ENCODE results near the gene COMT.

DNA sequence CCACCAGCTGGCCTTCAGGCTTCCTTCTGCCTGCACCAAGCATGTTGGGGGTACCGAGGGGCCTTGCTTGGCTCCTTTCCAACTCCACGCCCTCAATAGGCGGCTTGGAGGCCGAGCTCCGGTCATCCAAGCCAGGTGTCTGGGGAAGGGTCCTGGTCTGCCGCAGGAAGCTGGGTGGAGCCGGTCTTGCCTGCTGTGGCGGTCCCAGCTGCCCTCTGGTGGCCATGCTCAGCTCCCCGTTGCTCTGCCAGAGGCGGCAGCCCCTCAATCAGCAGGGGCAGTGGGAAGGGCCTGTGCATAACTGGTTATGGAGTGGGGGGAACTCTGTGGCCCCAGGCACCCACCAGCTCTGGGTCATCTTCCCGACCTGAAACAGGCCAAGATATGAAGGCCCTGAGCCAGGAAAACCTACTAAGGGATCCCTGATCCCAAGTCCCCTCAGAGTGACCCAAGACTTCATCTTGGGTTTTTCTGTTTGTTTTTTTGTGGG is 71.9 kb downstream of the COMT start:
- TF ChIP-seq, protein P1, sequence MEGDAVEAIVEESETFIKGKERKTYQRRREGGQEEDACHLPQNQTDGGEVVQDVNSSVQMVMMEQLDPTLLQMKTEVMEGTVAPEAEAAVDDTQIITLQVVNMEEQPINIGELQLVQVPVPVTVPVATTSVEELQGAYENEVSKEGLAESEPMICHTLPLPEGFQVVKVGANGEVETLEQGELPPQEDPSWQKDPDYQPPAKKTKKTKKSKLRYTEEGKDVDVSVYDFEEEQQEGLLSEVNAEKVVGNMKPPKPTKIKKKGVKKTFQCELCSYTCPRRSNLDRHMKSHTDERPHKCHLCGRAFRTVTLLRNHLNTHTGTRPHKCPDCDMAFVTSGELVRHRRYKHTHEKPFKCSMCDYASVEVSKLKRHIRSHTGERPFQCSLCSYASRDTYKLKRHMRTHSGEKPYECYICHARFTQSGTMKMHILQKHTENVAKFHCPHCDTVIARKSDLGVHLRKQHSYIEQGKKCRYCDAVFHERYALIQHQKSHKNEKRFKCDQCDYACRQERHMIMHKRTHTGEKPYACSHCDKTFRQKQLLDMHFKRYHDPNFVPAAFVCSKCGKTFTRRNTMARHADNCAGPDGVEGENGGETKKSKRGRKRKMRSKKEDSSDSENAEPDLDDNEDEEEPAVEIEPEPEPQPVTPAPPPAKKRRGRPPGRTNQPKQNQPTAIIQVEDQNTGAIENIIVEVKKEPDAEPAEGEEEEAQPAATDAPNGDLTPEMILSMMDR (IDR thresholded peaks at IDR 0.05): peak; percentile 88
- TF ChIP-seq TCF7L2 (IDR thresholded peaks at IDR 0.05; ENCODE audit: low read depth, low read length): no peak

Data from Panc1 (cell line).